ENCODE results near the gene NEUROG1. TPM values are rescaled to one million over a fixed set of nuclear protein-coding genes. Genes with fewer than 3 reads are reported as not detected.

Gene NEUROG1
- total RNA-seq, 4 donors from 2014 or later: not detected

DNA sequence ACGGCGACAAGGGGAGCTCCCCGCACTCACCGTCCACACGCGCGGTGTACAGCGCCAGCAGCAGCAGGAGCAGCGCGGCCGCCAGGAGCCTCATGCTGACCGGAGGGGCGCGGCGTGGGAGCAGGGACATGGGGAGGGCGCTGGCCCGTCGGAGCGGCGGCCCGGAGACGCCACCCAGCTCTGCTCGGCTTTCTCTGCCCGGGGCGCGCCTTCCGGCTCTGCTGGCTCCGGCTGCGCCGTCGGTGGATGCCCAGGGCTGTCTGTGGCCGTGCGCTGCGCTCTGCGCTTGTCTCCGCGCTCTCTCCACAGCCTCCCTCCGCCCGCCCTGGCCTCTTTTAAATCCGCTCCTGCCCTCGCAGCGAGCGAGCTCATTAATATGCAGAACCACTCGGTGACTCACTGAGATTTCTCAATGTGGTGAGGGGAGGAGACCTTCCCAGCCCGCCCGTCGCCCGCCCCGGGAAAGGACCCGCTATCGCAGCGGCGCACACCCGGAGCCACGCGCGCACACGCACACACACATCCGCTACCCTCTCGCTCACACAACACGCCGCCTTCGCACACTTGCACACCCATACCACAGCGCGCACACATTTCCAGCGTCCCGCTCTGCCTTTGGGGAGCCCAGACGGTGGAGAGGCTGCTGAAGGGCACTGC is 43.0 kb upstream of the NEUROG1 start, which contains the start of gene CXCL14:
CXCL14 (minus strand) TSS at position 307 of the 657 bp plus-strand sequence; CDS start at position 94, 213 bp downstream.
- peak in 1 of 3 donors; percentile 59 for DNase-seq
- Histone ChIP-seq H3K36me3 (no peaks in the 10 kb centered on the region), H3K27ac (peak within 1 kb of the TSS; percentile 27 to 80 (median 57)), H3K27me3 (no peaks in the 10 kb centered on the region), H3K4me1 (no peaks in the 10 kb centered on the region), H3K4me3 (peak within 1 kb of the TSS; percentile 21 to 45 (median 30)), H3K9me3 (no peaks in the 10 kb centered on the region)
- TF ChIP-seq POLR2A (IDR thresholded peaks at IDR 0.05): peak in 1 of 2 donors; percentile 35
- no peak for TF ChIP-seq CTCF (IDR thresholded peaks at IDR 0.05)

DNA sequence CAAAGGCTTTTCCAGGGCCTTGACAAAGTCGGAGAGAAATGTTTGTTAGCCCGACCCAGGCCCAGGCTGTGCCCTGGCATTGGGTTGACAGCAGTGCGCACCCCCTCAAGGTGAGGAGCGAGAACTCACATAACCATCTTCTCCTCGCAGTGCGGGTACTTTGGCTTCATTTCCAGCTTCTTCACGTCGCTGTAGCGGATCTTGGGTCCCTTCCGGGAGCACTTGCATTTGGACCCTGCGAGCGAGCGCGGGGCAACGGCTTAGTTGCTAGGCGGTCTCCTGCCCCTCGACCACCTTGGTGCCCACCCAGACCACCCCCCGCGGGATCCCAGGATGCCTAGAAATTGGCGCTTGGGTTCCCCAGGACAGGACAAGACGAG is 42.5 kb upstream of the NEUROG1 start:
- H3K36me3 ChIP-seq: no peaks in the 10 kb centered on the region
- no peaks in the 10 kb centered on the region for H3K4me1 ChIP-seq
- peak overlapping the region; percentile 27 to 80 (median 46) for H3K27ac ChIP-seq
- no peak for TF ChIP-seq CTCF (IDR thresholded peaks at IDR 0.05)
- TF ChIP-seq POLR2A (IDR thresholded peaks at IDR 0.05): no peak
- peak overlapping the region; percentile 21 to 45 (median 30) for H3K4me3 ChIP-seq
- no peaks in the 10 kb centered on the region for H3K27me3 ChIP-seq
- DNase-seq: no peak
- H3K9me3 ChIP-seq: no peaks in the 10 kb centered on the region

- Histone ChIP-seq H3K4me3 (peak overlapping the region in 2 of 4 donors; percentile 1 to 45), H3K4me1 (no peaks in the 10 kb centered on the region), H3K9me3 (no peaks in the 10 kb centered on the region), H3K27ac (peak overlapping the region in 3 of 4 donors; percentile 37 to 80 (median 55)), H3K36me3 (no peaks in the 10 kb centered on the region), H3K27me3 (no peaks in the 10 kb centered on the region)
- DNase-seq: no peak
- TF ChIP-seq POLR2A (IDR thresholded peaks at IDR 0.05) (no peak), CTCF (IDR thresholded peaks at IDR 0.05) (no peak)
These were observed 41.7 kb upstream of the NEUROG1 start for GRCh38 chr5:135577421-135577820.

DNA sequence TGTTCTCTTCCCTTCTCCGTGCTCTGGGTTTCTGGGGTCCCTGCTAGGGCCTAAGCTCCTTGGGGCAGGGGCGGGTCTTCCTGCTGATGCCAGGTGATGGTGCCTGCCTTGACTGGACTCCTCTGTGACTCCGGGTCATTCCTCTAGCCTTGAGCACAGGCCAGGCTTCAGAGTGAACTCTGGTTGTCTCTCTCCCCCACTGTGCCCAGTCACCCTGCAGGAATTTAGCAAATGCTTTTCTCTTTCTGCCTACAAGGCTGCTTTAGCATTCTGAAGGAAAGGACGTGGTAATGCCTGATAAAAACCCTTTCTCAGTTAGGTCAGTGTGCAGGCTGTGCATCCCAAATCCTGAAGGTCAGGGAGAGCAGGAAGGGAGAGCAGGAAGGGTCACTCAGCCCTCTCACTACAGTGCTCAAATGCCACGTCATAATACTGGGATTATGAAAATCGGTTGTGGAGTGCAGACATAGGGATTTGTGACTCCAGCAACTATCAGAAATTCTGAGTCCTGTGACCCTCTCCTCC is 40.4 kb upstream of the NEUROG1 start:
- no peak for DNase-seq
- Histone ChIP-seq H3K9me3 (no peaks in the 10 kb centered on the region), H3K4me1 (no peaks in the 10 kb centered on the region), H3K4me3 (peak overlapping the region in 1 of 4 donors; percentile 45), H3K36me3 (no peaks in the 10 kb centered on the region), H3K27ac (peak overlapping the region in 1 of 4 donors; percentile 80), H3K27me3 (no peaks in the 10 kb centered on the region)
- TF ChIP-seq CTCF (IDR thresholded peaks at IDR 0.05) (no peak), POLR2A (IDR thresholded peaks at IDR 0.05) (no peak)

DNA sequence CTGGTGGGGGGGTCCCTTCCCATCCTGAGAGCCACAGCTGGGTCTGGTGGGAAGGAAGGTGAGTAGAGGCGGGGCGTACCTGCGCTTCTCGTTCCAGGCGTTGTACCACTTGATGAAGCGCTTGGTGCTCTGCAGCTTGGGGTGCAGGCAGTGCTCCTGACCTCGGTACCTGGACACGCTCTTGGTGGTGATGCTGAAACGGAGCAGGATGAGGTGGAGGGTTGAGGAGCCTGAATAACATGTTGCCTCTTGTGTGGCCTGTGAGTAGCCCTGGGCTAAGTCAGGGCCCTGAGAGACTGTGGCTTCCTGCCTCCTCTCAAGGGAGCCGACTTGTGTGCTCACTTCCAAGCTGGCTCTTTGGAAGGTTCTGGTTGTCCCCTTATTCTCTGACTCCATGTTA is 38.7 kb upstream of the NEUROG1 start:
- no peak for TF ChIP-seq POLR2A (IDR thresholded peaks at IDR 0.05)
- TF ChIP-seq CTCF (IDR thresholded peaks at IDR 0.05): no peak
- H3K4me1 ChIP-seq: no peaks in the 10 kb centered on the region
- H3K27ac ChIP-seq: no peak overlapping the region
- no peak for DNase-seq
- no peak overlapping the region for H3K4me3 ChIP-seq
- H3K27me3 ChIP-seq: no peaks in the 10 kb centered on the region
- H3K9me3 ChIP-seq: no peaks in the 10 kb centered on the region
- H3K36me3 ChIP-seq: no peaks in the 10 kb centered on the region

All from Peyer's patch (tissue), 4 donors.